Measurements from ENCODE around the gene UNK. TPM values are rescaled to one million over a fixed set of nuclear protein-coding genes. Genes with fewer than 3 reads are reported as not detected.

UNK gene
- total and polyA plus RNA-seq, 2 of the 13 experiments (the other 11 are each of a cell fraction or from before 2014, with no cell fraction given): 31.6 to 33.0 TPM

- TF ChIP-seq, protein P1, sequence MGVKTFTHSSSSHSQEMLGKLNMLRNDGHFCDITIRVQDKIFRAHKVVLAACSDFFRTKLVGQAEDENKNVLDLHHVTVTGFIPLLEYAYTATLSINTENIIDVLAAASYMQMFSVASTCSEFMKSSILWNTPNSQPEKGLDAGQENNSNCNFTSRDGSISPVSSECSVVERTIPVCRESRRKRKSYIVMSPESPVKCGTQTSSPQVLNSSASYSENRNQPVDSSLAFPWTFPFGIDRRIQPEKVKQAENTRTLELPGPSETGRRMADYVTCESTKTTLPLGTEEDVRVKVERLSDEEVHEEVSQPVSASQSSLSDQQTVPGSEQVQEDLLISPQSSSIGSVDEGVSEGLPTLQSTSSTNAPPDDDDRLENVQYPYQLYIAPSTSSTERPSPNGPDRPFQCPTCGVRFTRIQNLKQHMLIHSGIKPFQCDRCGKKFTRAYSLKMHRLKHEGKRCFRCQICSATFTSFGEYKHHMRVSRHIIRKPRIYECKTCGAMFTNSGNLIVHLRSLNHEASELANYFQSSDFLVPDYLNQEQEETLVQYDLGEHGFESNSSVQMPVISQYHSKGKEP (CRISPR knock-in tag; IDR thresholded peaks at IDR 0.05): no peak
- TF ChIP-seq, protein P2, sequence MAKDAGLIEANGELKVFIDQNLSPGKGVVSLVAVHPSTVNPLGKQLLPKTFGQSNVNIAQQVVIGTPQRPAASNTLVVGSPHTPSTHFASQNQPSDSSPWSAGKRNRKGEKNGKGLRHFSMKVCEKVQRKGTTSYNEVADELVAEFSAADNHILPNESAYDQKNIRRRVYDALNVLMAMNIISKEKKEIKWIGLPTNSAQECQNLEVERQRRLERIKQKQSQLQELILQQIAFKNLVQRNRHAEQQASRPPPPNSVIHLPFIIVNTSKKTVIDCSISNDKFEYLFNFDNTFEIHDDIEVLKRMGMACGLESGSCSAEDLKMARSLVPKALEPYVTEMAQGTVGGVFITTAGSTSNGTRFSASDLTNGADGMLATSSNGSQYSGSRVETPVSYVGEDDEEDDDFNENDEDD (CRISPR knock-in tag; IDR thresholded peaks at IDR 0.05; ENCODE audit: borderline replicate concordance): peak; percentile 66; the same call in 1 of the 2 replicates
- no peak for TF ChIP-seq MZF1 (CRISPR knock-in tag; IDR thresholded peaks at IDR 0.05; ENCODE audit: borderline replicate concordance)
- no peak for TF ChIP-seq ZNF543 (CRISPR knock-in tag; IDR thresholded peaks at IDR 0.05)
- no peak for TF ChIP-seq TRIM24 (CRISPR knock-in tag; IDR thresholded peaks at IDR 0.05)
- TF ChIP-seq, protein P3, sequence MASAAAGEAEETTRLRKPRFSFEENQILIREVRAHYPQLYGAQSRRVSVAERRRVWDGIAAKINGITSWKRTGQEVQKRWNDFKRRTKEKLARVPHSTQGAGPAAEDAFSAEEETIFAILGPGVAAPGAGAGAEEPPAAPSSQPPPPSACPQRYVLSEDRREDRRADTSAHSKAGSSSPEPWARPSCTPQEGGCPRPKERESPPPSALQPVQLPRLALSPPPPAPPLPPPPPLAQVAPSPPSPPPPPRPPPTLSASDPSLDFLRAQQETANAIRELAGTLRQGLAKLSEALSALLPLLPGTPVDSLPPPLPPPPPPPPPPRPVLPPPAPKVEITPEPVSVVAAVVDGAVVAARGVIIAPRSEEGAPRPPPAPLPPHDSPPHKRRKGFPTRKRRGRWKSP (CRISPR knock-in tag; IDR thresholded peaks at IDR 0.05): no peak
- TF ChIP-seq ZNF891 (CRISPR knock-in tag; IDR thresholded peaks at IDR 0.05): 0 out of 2 replicates have a peak, but pooled peaks have one; percentile 47
- no peak for TF ChIP-seq CERS6 (CRISPR knock-in tag; IDR thresholded peaks at IDR 0.05)
- no peak for TF ChIP-seq MED8 (CRISPR knock-in tag; IDR thresholded peaks at IDR 0.05; ENCODE audit: insufficient replicate concordance)
- TF ChIP-seq NR2C2 (CRISPR knock-in tag; IDR thresholded peaks at IDR 0.05; ENCODE audit: borderline replicate concordance): no peak
- TF ChIP-seq SALL1 (CRISPR knock-in tag; IDR thresholded peaks at IDR 0.05): no peak; the same call in 1 of the 2 replicates
- peak; percentile 93 for TF ChIP-seq ZNF800 (CRISPR knock-in tag; IDR thresholded peaks at IDR 0.05)
- peak; percentile 22; the same call in 1 of the 2 replicates for TF ChIP-seq FOXC1 (CRISPR knock-in tag; IDR thresholded peaks at IDR 0.05; ENCODE audit: borderline replicate concordance)
- TF ChIP-seq SATB2 (CRISPR knock-in tag; IDR thresholded peaks at IDR 0.05): 0 out of 2 replicates have a peak, but pooled peaks have one; percentile 50
- TF ChIP-seq TCF12 (IDR thresholded peaks at IDR 0.05): no peak
- TF ChIP-seq TCF12 (CRISPR knock-in tag; IDR thresholded peaks at IDR 0.05): no peak; the same call in 1 of the 2 replicates
- TF ChIP-seq, protein P4, sequence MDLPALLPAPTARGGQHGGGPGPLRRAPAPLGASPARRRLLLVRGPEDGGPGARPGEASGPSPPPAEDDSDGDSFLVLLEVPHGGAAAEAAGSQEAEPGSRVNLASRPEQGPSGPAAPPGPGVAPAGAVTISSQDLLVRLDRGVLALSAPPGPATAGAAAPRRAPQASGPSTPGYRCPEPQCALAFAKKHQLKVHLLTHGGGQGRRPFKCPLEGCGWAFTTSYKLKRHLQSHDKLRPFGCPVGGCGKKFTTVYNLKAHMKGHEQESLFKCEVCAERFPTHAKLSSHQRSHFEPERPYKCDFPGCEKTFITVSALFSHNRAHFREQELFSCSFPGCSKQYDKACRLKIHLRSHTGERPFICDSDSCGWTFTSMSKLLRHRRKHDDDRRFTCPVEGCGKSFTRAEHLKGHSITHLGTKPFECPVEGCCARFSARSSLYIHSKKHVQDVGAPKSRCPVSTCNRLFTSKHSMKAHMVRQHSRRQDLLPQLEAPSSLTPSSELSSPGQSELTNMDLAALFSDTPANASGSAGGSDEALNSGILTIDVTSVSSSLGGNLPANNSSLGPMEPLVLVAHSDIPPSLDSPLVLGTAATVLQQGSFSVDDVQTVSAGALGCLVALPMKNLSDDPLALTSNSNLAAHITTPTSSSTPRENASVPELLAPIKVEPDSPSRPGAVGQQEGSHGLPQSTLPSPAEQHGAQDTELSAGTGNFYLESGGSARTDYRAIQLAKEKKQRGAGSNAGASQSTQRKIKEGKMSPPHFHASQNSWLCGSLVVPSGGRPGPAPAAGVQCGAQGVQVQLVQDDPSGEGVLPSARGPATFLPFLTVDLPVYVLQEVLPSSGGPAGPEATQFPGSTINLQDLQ (CRISPR knock-in tag; IDR thresholded peaks at IDR 0.05): no peak
- no peak for TF ChIP-seq SP140L (CRISPR knock-in tag; IDR thresholded peaks at IDR 0.05; ENCODE audit: borderline replicate concordance)
- TF ChIP-seq ZNF230 (CRISPR knock-in tag; IDR thresholded peaks at IDR 0.05): 0 out of 2 replicates have a peak, but pooled peaks have one; percentile 53
- no peak for TF ChIP-seq ZNF879 (CRISPR knock-in tag; IDR thresholded peaks at IDR 0.05)
Measured at GRCh38 chr17:75783803-75784472, 668 bp upstream of the UNK start (continued).

Measured in HepG2 (cell line).